CD1c-positive myeloid dendritic cell (primary cell): ENCODE measurements around the gene PECR.
"Not testable (repeated sequence)": the region's sequence is repeated elsewhere in the genome, so short reads cannot be mapped to it uniquely, and the experiment has no call there.

Experiments used
- DNase-seq: peaks from one replicate; pipeline ENCODE4 v3.0.0-alpha.2; 2016; ENCODE audit errors: extremely low spot score

PECR gene

GRCh38 chr2:216104691-216105090 lies 23.1 kb upstream of the PECR start:
- no peak for DNase-seq

DNA sequence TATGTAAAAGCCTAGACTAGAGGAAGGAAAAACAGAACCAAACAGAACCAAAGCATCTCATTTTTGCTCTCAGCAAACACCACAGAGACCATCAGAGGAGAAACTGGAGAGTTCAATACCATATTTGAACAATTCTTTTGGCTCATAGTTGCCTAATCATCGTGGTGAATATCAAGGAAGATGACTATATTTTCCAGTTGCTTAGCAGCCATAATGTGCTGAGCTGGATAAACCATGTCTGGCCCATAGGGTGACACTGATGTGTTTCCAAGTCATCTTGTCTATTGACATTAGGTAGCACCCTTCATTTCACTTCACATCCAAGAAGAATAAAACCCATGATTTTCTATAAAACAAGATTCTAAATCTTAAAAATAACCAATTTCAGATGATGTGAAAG lies 21.6 kb upstream of the PECR start:
- DNase-seq, result no peak

DNA sequence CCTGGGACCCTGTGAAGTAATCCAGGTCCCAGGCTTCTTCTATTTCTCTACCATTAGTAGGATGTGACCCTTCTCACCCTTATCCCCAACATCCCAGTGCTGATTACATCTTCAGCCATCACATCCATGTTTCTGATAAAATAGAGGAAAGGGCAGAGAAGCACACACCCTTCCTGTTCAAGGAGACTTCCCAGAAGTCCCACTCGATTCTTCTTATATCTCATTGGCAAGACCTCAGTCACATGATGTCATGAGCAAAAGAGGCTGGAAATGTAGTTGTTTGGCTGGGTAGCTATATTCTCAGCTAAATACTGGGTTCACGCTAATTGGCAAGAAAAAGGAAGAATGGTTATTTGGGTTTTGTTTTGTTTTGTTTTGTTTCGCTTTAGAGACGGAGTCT lies 19.5 kb upstream of the PECR start:
- DNase-seq, result no peak

- no peak for DNase-seq
Observed at GRCh38 chr2:216098421-216099334, 17.1 kb upstream of the PECR start.

DNA sequence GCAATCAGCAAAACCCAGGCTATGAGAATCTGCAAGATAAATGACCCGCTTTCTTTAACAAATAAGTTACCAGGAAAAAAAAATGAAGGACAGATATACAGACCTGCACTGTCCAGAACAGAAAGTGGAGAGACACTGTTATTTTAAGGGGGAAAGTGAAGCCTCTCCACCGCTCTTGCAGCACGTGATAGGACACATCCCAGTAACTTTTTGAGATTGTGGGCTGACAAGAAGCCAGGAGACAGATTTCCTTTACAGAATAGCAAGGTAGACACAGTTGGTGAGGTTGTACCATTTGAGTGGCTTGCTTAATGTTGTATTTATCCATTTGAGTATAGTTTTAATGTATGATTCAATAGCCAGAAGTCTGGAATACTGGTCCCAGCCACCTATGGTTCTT lies 13.1 kb upstream of the PECR start:
- DNase-seq, result no peak

GRCh38 chr2:216092646-216093045 lies 11.0 kb upstream of the PECR start:
- DNase-seq, result no peak

- no peak for DNase-seq
Observed at GRCh38 chr2:216090369-216090786, 8.8 kb upstream of the PECR start.

- no peak for DNase-seq
Observed at GRCh38 chr2:216086207-216086893, 4.7 kb upstream of the PECR start.

GRCh38 chr2:216084547-216084946 lies 2.9 kb upstream of the PECR start:
- DNase-seq, result no peak

DNA sequence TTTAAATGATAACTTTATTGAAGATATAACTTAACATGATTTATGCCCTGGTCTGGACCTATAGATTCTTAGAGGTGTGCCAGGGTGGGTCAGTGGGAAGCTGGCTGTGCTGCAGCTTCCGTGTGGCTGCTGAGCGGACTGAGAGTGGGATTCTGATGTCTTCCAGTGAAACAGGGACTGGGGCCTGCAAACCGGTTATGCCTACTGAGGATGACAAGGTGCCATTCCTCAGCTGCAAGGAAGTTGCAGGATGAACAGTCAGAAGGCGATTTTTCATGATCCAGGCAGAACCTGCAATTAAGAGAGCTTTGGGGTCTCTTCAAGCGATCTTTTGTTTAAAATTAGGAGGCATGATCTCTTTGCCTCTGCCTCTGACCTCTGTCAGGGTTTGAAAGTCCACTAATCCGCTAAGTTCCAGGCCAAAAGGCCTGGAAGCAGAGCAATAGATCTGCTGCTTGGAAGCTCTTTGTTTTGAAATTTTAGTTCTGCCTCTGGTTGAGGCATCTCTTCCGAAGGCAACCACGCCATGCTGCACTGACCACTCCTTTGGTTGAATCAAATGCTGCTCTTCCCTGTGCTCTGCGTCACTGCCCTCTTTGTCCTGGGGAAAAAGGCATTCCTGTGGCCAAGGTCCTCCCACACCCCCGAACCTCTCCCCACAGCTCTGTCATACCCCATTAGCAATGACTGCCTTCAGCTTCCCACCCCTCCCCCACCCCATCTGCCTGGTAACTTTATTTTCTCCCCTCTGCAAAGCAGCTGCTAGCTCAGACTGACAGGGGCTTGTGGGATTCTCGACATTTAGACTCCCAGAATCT lies 2.1 kb upstream of the PECR start:
- no peak for DNase-seq

DNA sequence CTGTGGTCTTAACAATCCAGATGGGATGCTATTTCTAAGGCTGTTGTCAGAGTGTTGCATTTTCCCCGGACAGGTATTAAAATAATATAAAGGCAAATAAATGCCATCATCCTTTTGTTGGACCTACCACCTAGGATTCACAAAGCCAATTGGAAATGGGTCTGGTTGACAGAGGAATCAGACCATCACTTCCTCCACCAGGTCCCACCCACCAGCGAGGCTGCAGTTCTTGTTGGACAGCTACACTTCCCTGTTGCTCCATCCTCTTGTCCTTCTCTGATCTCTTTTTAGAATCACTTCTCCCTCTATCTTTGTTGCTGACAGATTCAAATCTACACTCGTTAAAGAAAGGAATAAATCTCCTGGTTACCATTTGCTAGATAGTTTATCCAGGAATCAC lies 1.2 kb upstream of the PECR start:
- DNase-seq, result peak; percentile 39

- DNase-seq, result no peak
Observed at GRCh38 chr2:216082117-216082711, 605 bp upstream of the PECR start.

DNA sequence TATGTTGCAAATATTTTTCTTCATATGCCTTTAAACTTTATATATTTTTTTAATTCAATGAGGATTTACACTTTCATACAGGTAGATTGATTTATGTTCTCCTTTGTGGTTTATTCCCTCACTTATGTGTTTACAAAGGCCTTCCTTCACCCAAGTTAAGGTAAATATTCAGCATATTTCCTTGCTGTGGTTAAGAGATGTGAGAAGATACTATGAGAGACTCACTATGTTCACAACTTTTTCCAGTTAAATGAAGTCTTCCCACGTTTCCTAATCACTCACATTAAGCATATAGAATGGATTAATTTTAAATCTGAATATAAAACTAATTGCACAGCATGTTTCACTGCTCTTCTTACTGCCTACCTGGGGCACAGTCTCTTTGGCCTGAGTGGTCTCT lies 597 bp downstream of the PECR start:
- DNase-seq, result no peak

DNA sequence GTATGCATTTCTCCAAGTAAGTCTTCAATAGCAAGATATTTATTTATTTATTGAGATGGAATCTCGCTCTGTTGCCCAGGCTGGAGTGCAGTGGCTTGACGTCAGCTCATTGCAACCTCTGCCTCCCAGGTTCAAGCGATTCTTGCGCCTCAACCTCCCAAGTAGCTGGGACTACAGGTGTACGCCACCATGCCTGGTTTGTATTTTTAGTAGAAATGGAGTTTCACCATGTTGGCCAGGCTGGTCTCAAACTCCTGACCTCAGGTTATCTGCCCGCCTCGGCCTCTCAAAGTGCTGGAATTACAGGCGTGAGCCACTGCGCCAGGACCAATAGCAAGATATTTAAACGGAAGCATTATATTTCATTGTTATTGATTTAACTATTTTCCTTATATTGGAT lies 1.6 kb downstream of the PECR start:
- not testable (repeated sequence) for DNase-seq

DNA sequence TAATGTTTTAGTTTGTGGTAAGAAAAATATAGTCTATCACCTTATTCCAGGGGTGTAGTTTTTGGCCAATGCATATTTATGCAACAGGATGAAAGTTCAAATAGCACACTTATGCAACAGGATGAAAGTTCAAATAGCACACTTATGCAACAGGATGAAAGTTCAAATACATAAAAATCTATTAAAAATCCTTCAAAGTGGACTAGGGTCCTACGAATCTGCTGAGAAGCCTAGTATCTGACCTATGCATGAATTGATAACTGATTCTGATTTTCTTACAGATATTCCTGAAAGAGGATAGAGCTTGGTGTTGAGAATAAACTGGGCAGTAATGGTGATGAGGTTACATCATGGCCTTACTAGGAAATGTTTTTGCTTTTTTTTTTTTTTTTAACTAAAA lies 2.8 kb downstream of the PECR start:
- DNase-seq, result no peak

DNA sequence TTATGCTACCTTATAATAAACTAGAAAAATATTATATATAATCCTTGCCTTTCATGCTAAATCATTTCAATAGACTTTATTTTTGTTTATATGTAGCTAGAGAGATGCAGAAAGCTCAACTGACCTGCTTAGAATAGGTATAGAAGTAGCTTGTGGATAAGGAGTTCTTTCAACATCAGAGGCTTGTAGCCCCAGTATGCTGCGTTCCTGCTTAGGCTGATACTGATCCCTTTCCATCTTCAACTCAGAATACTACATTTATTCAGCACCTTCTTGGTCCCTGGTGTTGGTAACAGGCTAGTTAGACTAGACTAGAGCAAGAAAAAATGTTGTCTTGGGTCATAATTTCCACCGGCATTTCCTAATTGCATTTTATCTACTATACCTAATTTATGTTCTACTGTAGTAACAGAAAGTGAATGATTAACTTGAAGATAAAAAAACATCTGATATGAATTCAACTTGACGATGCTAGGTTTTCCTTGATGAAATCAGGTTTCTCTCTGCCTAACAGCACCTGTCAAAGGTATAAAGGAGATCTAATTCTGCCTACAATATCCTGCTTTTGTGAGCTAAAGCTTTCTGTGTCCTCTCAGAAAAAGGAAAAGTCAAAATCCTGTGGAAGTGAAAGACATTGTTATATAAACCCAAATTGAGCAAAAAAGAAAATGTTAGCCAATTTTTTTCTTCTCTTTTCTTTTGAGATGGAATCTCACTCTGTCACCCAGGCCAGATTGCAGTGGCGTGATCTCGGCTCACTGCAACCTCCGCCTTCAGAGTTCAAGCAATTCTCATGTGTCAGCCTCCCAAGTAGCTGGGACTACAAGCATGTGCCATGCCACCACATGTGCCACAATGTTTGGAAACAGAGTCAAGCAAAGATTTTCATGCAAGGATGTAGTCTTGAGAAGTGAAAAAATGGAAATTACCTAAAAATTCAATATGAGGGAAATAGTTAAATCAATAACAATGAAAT lies 5.8 kb downstream of the PECR start:
- no peak for DNase-seq

- DNase-seq, result no peak
Observed at GRCh38 chr2:216074794-216075193, 6.8 kb downstream of the PECR start.

GRCh38 chr2:216074380-216074779 lies 7.2 kb downstream of the PECR start:
- no peak for DNase-seq

- no peak for DNase-seq
Observed at GRCh38 chr2:216073773-216074172, 7.8 kb downstream of the PECR start.

DNA sequence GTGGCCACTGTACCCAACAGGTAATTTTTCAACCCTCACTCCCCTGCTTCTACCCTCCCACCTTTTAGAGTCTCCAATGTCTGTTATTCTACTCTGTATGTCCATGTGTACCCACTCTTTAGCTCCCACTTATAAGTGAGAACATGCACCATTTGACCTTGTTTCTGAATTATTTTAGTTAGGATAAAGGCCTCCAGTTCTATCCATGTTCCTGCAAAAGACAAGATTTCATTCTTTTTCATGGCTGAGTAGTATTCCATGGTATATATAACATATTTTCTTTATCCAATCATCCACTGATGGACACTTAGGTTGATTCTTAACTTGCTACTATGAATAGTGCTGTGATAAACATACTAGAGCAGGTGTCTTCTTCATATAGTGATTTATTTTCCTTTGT lies 9.1 kb downstream of the PECR start:
- DNase-seq, result no peak
